ENCODE results near the gene TOP2A. TPM values are rescaled to one million over a fixed set of nuclear protein-coding genes. Genes with fewer than 3 reads are reported as not detected.
A peak's percentile ranks its signal among the peaks of the same experiment; 100 is the strongest.

TOP2A gene
- total RNA-seq, 1 donor from 2014 or later = 16.9 TPM

DNA sequence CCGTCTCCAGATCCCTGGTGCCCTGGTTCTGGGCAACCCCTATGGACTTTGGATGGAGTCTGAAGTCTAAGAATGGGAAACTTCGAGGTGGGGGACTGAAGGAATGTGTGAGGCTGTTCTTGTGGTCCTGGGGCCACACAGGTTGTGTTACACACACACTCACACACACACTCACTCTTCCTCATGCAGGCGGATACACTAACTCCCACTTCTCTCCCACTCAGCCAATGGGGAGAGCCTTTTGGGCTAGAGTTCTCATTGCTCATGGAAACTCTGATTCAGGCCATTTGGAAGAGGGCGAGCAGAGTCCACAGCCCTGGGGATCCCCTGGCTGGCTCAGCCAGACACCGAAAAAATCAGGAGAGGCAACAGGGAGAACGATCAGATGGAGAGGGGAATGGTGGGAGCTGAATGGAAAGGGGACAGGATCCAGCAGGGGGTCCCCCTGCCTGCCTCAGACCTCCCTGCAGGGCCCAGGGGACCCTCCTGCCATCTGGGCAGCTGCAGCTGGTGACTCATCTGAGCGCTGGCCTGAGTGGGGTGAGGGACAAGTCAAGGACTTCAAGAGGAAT, 34.6 kb upstream of the TOP2A start:
- H3K36me3 ChIP-seq = peaks cover 14 to 44% of the 10 kb centered on the region in 2 donors
- no peaks in the 10 kb centered on the region for H3K9me3 ChIP-seq
- intact Hi-C loops (cut with DNase I) = no loop called here
- TF ChIP-seq POLR2A (IDR thresholded peaks at IDR 0.05) = no peak
- TF ChIP-seq, protein P1, sequence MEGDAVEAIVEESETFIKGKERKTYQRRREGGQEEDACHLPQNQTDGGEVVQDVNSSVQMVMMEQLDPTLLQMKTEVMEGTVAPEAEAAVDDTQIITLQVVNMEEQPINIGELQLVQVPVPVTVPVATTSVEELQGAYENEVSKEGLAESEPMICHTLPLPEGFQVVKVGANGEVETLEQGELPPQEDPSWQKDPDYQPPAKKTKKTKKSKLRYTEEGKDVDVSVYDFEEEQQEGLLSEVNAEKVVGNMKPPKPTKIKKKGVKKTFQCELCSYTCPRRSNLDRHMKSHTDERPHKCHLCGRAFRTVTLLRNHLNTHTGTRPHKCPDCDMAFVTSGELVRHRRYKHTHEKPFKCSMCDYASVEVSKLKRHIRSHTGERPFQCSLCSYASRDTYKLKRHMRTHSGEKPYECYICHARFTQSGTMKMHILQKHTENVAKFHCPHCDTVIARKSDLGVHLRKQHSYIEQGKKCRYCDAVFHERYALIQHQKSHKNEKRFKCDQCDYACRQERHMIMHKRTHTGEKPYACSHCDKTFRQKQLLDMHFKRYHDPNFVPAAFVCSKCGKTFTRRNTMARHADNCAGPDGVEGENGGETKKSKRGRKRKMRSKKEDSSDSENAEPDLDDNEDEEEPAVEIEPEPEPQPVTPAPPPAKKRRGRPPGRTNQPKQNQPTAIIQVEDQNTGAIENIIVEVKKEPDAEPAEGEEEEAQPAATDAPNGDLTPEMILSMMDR (IDR thresholded peaks at IDR 0.05) = no peak
- TF ChIP-seq POLR2AphosphoS5 (IDR thresholded peaks at IDR 0.05; ENCODE audit: insufficient read depth in 1 of 2, low read depth in 1 of 2) = peak in 1 of 2 donors; percentile 66
- peak overlapping the region; percentile 87 for H3K27ac ChIP-seq
- H3K4me1 ChIP-seq = peaks cover 83% of the 10 kb centered on the region
- H3K4me3 ChIP-seq = no peak overlapping the region
- H3K27me3 ChIP-seq = no peaks in the 10 kb centered on the region
- no peak for DNase-seq (ENCODE audit: extremely low spot score in 2 of 2)

DNA sequence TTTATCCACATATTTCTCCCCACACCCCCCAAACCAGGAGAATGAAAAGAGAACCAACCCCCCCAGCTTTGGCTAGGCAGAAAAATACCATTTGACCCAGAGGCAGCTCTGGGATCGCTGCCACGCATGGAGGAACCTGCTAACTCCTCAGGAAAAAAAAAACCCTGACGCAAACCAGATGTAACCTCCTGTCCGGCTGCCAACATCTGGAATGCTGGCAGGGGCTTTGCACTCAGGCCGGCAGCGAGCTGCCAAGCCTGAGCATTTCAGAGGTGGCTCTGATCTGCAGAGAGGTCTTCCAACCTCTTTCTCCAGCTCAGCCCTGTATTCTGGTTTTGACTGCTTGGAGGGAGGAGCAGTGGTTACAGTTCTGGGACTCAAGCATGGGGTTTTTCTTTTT, 33.7 kb upstream of the TOP2A start:
- Histone ChIP-seq H3K27ac (peak overlapping the region; percentile 87), H3K27me3 (no peaks in the 10 kb centered on the region), H3K4me3 (no peak overlapping the region), H3K9me3 (no peaks in the 10 kb centered on the region), H3K4me1 (peaks cover 83% of the 10 kb centered on the region), H3K36me3 (peaks cover 14 to 38% of the 10 kb centered on the region in 2 donors)
- intact Hi-C loops (cut with DNase I) = no loop called here
- no peak for DNase-seq (ENCODE audit: extremely low spot score in 2 of 2)
- TF ChIP-seq, protein P1 (IDR thresholded peaks at IDR 0.05) = no peak
- TF ChIP-seq POLR2A (IDR thresholded peaks at IDR 0.05) = no peak
- TF ChIP-seq POLR2AphosphoS5 (IDR thresholded peaks at IDR 0.05; ENCODE audit: insufficient read depth in 1 of 2, low read depth in 1 of 2) = peak; percentile 76 to 78

DNA sequence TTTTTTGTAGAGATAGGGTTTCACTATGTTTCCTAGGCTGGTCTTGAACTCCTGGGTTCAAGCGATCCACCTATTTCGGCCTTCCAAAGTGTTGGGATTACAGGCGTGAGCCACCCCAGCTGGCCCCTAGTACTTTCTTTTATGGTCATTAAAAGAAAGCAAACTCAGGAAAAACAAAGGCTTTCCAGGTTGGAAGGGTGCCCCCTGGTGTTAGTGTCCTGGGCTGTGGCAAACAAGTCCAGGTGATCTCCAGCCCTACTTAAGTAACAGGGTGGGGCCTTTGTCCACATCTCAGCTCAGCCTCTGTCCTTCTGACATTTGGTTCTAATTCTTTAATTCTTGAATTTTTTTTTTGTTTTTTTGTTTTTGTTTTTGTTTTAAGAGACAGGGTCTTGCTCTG, 32.5 kb upstream of the TOP2A start:
- peaks cover 14 to 25% of the 10 kb centered on the region in 2 donors for H3K36me3 ChIP-seq
- TF ChIP-seq POLR2AphosphoS5 (IDR thresholded peaks at IDR 0.05; ENCODE audit: insufficient read depth in 1 of 2, low read depth in 1 of 2) (no peak), POLR2A (IDR thresholded peaks at IDR 0.05) (no peak)
- TF ChIP-seq, protein P1 (IDR thresholded peaks at IDR 0.05) = peak in 2 of 3 experiments; percentile 17 to 28
- H3K27me3 ChIP-seq = no peaks in the 10 kb centered on the region
- H3K4me3 ChIP-seq = no peak overlapping the region
- H3K4me1 ChIP-seq = peaks cover 83% of the 10 kb centered on the region
- no peak for DNase-seq (ENCODE audit: extremely low spot score in 2 of 2)
- peak overlapping the region; percentile 87 for H3K27ac ChIP-seq
- no peaks in the 10 kb centered on the region for H3K9me3 ChIP-seq
- intact Hi-C loops (cut with DNase I) = no loop called here

DNA sequence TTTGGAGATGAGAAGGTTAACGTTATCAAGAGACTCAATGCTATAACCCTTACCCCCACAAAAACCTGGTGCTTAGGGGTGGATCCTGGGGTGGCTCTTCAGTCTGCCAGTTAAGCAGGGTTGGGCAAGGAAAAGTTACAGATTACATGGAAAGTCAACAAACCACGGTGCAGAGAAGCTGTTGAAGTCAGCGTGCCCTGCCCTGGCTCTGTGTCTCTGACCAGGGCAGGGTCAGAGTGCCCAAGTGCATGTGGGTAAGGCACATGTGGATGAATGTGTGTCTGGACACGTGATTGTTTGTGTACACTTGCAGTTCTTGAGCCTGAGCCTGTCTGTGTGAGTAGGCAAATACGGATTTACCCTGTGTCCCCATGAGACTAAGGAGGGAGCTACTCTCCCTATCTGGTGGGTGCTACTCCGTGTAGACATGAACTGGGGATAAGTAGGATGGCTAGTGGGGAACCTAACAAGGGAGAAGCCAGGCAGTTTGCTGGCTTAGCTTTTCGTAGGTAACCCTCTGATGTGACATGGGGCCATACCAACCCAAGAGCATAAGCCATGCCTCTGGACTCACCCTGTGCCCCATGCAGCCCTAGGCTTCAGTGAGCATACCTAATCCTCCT, 31.1 kb upstream of the TOP2A start:
- intact Hi-C loops (cut with DNase I) = loop anchor here (10.0 kb wide), 1 partner anchor 144 kb away; the partner anchor contains the start of gene RARA
- TF ChIP-seq POLR2AphosphoS5 (IDR thresholded peaks at IDR 0.05; ENCODE audit: insufficient read depth in 1 of 2, low read depth in 1 of 2) (peak in 1 of 2 donors; percentile 29), POLR2A (IDR thresholded peaks at IDR 0.05) (no peak)

DNA sequence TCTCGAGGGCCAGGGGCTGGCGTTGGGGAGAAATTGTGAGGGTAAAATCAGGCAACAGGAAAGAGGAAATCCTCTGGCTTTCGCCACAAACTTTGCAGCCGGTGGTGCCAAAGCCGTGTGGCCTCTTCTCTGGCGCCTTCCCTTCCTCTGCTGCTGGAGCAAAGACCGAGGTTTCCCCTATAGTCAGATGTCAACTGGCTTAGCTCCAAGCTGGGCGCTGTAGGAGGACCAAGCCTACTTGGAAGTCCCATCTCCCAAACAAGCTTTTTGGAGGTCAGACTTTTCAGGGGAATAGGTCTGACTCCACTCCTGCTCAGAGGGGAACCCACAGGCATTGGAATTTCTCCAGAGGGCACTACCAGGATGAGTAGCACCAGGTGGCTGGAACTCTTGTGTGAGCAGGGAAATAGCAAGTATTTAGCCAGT, 30.5 kb upstream of the TOP2A start:
- peak overlapping the region; percentile 84 to 89 for H3K4me3 ChIP-seq
- intact Hi-C loops (cut with DNase I) = loop anchor here (10.0 kb wide), 1 partner anchor 143 kb away; the partner anchor contains the start of gene RARA
- H3K4me1 ChIP-seq = peaks cover 83% of the 10 kb centered on the region

More for the DNA sequence above, 31.1 kb upstream of the TOP2A start:
- H3K4me1 ChIP-seq = peaks cover 83% of the 10 kb centered on the region
- H3K27ac ChIP-seq = peak overlapping the region; percentile 87
- peak overlapping the region; percentile 84 to 89 for H3K4me3 ChIP-seq
- no peaks in the 10 kb centered on the region for H3K9me3 ChIP-seq
- no peak for DNase-seq (ENCODE audit: extremely low spot score in 2 of 2)
- H3K36me3 ChIP-seq = peaks cover 3 to 14% of the 10 kb centered on the region in 2 donors
- H3K27me3 ChIP-seq = no peaks in the 10 kb centered on the region

More for the DNA sequence above, 30.5 kb upstream of the TOP2A start:
- Histone ChIP-seq H3K27ac (peak overlapping the region; percentile 87), H3K9me3 (no peaks in the 10 kb centered on the region), H3K36me3 (peaks cover 0 to 9% of the 10 kb centered on the region in 2 donors), H3K27me3 (no peaks in the 10 kb centered on the region)
- no peak for DNase-seq (ENCODE audit: extremely low spot score in 2 of 2)
- TF ChIP-seq POLR2A (IDR thresholded peaks at IDR 0.05) (no peak), POLR2AphosphoS5 (IDR thresholded peaks at IDR 0.05; ENCODE audit: insufficient read depth in 1 of 2, low read depth in 1 of 2) (no peak)
- TF ChIP-seq, protein P1 (IDR thresholded peaks at IDR 0.05) = no peak

Data from vagina (tissue), 2 donors.